ENCODE data around the gene EPB41L4A. TPM values are rescaled to one million over a fixed set of nuclear protein-coding genes. Genes with fewer than 3 reads are reported as not detected.
"Not testable (repeated sequence)": the region's sequence is repeated elsewhere in the genome, so short reads cannot be mapped to it uniquely, and the experiment has no call there.

The EPB41L4A gene
- total RNA-seq, 1 donor from 2014 or later, result 1.2 TPM

DNA sequence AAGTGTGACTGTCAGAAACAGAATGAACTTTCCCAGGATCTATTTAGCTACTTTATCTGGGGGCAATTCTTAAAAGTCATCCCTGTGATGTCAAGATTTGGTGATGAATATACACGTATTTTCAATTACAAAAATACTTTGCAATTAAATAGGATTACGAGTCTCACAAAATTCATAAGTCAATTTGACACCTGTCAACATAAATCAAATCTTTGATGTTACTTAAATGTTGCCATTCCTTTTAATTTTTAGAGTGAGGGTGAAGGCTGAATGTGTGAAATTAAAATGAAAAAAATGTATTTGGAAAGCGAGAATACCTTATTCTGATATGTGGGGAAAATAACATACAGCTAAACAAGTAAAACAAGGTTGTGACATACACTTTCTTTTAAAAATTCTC, 202.9 kb downstream of the EPB41L4A start:
- intact Hi-C loops (cut with micrococcal nuclease), result no loop called here

GRCh38 chr5:112210430-112211005, 208.6 kb downstream of the EPB41L4A start:
- intact Hi-C loops (cut with micrococcal nuclease), result loop anchor here (1.0 kb wide), 1 partner anchor 547 kb away; no protein-coding TSS in a partner anchor

- intact Hi-C loops (cut with micrococcal nuclease), result no loop called here
Measured at GRCh38 chr5:112208699-112209615, 210.1 kb downstream of the EPB41L4A start.

DNA sequence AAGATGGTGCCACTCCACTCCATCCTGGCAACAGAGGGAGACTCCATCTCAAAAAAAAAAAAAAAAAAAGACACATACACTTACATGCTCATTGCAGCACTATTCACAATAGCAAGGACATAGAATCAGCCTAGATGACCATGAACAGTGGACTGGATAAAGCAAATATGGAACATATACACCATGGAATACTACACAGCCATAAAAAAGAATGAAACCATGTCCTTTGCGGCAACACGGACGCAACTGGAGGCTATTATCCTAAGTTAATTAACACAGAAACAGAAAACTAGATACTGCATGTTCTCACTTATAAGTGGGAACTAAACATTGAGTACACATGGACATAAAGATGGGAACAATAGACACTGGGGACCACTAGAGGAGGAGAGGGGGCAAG, 210.9 kb downstream of the EPB41L4A start:
- intact Hi-C loops (cut with micrococcal nuclease), result not testable (repeated sequence)

- intact Hi-C loops (cut with micrococcal nuclease), result no loop called here
Measured at GRCh38 chr5:112205846-112206245, 213.2 kb downstream of the EPB41L4A start.

GRCh38 chr5:112203229-112203628, 215.8 kb downstream of the EPB41L4A start:
- intact Hi-C loops (cut with micrococcal nuclease), result no loop called here

DNA sequence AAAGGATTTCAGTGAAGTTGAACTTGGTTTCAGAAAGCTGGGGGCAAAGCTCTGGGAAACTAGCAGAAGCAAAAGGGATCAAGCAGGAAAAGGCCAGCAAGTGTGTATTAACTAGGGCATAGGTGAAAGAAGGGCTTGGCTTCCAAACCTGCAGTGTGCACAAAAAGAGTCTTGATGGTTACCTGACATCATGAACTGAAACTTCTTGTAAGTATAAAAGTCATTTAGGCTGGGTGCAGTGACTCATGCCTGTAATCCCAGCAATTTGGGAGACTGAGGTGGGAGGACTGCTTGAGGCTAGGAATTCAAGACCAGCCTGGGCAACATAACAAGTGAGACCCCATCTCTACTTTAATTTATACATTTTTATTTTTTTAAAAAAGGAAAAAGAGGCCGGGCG, 216.4 kb downstream of the EPB41L4A start:
- intact Hi-C loops (cut with micrococcal nuclease), result no loop called here

DNA sequence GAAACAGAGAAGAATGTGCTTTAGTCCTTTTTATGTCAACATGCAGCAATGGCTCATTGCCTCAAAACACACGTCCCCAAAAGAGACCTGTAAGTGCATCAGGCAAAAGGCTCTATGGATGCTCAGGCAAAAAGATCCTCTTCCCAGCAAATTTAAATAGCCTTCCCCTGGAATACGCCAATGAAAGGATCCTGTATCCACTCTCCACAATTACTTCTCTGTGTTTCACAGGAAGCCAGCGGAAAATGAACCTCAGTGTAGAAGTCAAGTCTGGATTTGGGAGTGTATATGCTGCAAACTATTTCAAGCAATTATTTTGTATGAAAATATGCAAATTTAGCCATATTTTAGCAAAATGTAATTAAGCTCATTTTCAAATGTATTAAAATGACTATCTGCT, 217.9 kb downstream of the EPB41L4A start:
- intact Hi-C loops (cut with micrococcal nuclease), result no loop called here

- intact Hi-C loops (cut with micrococcal nuclease), result no loop called here
Measured at GRCh38 chr5:112200131-112200530, 218.9 kb downstream of the EPB41L4A start.

DNA sequence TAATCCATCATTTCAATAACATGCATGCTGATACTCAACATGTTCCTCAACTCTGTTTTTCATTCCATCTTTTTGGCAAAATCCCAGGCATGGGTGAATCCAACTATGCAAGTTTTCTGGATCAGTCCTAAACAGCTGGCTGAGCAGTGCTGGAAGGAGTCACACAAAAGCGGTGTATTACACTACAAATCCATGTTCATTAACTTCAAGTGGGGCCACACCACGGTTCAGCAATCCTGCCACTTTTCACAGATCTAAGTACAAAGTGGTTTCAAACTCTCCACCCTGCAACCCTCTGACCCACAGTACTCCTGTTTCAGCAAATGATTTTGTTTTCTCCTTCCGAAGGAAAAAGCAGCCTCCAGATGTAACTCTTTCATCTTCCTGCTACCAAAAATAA, 222.5 kb downstream of the EPB41L4A start:
- intact Hi-C loops (cut with micrococcal nuclease), result no loop called here

DNA sequence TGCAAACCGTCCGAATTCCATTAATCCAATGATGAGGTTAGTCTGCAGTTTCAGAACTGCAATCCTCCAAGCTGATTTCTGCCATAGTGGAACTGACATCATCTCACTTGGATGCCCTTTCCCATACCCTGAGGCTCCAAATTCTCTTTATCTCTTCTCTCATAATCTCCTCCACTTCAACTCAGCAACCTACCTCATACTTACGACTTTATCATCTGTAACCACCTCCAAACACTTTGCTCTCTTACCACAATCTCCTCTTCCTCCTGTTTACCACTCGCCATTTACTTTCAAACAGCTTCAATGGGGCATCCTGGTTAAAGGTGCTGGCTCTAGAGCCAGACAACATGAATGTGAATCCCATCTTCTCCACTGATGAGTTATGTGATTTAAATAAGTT, 223.2 kb downstream of the EPB41L4A start:
- intact Hi-C loops (cut with micrococcal nuclease), result no loop called here

DNA sequence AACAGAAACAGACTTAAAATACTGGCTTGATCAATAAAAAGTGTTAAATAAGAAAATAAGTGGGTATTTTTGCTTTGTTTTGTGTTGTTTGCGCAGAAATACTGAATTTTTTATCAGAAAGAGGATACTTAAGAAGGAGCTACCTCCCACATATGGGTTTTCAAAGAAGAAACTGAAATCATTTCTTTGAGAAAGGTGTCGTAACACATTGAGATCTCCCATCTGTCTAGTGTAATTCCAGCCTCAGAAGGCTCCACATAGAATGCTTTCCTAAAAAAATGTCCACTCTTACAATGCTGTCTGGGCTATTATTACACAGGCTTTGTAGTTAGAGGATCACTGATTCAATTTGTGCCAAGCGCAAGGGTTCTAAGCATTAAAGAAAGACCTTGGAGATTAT, 226.2 kb downstream of the EPB41L4A start:
- intact Hi-C loops (cut with micrococcal nuclease), result no loop called here

GRCh38 chr5:112192072-112192471, 227.0 kb downstream of the EPB41L4A start:
- intact Hi-C loops (cut with micrococcal nuclease), result no loop called here

- intact Hi-C loops (cut with micrococcal nuclease), result no loop called here
Measured at GRCh38 chr5:112189391-112189790, 229.7 kb downstream of the EPB41L4A start.

GRCh38 chr5:112186401-112186990, 232.6 kb downstream of the EPB41L4A start:
- intact Hi-C loops (cut with micrococcal nuclease), result loop anchor here (1.0 kb wide), 1 partner anchor 11 kb away; no protein-coding TSS in a partner anchor

- intact Hi-C loops (cut with micrococcal nuclease), result no loop called here
Measured at GRCh38 chr5:112183874-112184273, 235.2 kb downstream of the EPB41L4A start.

DNA sequence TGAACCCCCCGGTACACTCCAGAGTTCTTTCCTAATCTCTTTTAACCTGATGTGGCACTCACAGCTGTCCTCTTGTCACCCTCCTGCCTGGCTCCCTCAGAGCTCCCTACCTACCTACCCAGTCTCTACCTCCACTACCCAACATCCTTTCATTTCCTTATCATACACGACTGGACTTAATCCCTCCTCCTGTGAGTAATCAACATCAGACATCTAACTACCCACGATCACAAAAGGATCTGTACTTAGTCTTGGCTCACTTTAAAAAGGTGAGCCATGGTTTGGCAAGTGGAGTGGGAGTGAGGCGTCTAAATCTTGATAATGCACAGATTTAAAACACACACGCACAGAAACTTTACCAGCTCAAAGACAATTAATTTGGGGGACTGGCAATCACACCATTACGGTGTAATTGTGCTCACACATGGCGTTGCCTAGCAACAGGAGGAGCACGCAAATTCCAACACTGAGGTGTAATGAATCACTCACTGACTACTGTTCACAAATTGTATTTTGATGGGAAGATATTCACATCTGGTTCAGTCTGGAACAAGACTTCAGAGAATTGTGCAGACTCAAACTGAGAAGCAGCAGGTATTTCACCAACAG, 235.9 kb downstream of the EPB41L4A start:
- intact Hi-C loops (cut with micrococcal nuclease), result no loop called here

DNA sequence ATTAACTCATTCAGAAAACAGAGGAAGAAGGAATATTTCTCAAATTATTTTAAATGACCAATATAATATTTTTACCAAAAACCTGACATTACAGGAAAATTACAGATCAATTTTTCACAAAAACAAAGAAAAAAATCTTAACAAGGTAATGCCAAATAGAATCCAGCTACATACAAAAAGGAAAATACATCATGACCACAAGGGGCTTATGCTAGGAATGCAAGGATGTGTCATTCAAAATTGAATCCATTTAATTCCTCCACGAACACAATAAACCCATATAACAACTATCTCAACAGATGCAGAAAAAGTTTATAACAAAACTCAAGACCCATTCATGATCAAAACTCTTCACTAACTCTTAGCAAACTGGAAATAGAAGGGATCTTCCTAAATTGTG, 239.8 kb downstream of the EPB41L4A start:
- intact Hi-C loops (cut with micrococcal nuclease), result loop anchor here (5.0 kb wide), 1 partner anchor 743 kb away; the partner anchor contains the start of gene REEP5

DNA sequence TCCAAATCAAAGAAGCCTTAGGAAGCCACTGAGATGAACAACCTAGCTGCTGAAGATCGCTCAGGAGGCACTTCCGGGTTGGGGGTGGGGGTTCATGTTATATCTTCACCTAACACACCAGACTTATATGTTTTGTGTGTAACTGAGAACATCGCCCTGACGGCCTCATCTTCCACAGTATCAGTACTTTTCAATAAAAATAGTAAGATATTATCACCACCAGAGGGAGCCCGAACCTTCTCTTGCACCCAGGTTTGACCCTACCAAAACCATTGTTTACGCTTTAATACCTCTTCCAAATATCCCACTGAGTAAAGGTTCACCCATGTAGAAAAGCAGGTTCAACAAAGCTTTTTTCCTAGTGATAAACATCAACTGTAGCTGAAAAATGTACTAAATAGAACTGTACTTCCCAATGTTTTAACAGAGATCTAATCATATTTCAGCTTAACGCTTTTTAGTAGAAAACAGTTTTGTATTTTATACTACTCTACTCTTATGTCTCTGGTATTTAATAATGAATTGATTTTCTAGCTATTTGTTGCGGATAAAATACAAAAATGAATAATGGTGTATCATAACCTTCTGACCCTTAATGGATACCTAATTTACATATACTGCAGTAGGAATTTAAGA, 244.0 kb downstream of the EPB41L4A start:
- intact Hi-C loops (cut with micrococcal nuclease), result loop anchor here (1.0 to 5.0 kb wide), 7 partner anchors 11 to 1432 kb away; partner anchors contain the start of gene REEP5

DNA sequence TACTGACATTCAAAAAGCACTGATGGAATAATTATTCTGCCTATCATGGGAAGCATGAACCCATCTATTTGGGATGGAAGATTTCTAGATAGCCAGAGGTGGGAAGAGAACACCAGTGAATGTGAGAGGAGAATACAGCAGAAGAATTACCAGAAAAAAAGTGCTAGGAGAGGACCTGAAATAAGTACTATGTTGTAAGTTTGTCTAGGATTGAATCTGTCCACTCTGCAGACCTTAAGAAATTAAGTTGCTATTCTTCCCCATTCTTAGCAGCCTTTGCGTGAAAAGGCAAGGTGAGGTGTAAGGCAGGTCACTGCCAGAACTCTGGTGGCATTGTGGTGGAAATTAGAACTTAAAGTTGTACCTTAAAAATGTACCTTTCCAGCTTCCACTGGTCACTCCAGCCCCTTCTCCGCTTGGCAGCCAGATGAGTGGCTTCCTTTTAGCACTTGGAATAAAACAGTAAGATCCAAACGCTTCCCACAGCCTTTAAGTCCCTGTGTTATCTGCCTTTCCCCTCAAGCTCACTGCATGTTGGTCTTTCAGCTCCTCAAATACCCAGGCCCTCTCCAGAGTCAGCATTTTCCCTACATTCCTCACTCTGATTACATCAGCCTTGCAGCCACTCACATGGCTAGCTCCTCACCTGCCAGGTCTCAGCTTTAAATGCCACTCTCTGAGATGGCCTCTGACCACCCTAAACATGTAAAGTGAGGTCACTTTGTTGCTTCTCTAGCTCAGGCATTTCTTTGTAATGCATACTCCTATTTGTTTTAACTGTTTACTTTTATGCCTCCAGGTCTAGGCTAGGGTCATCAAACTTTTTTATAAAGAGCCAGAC, 253.0 kb downstream of the EPB41L4A start:
- intact Hi-C loops (cut with micrococcal nuclease), result loop anchor here (10.0 kb wide), 1 partner anchor 1349 kb away; the partner anchor contains the start of gene YTHDC2
